ENCODE results near the gene IL1RAPL2.
"Not testable (repeated sequence)": the region's sequence is repeated elsewhere in the genome, so short reads cannot be mapped to it uniquely, and the experiment has no call there.

- not testable (repeated sequence) for TF ChIP-seq CSRNP3 (CRISPR knock-in tag; IDR thresholded peaks at IDR 0.05); GLIS3 (CRISPR knock-in tag; IDR thresholded peaks at IDR 0.05); ZNF8 (CRISPR knock-in tag; IDR thresholded peaks at IDR 0.05); BACH2 (CRISPR knock-in tag; IDR thresholded peaks at IDR 0.05; ENCODE audit: borderline replicate concordance); PATZ1 (CRISPR knock-in tag; IDR thresholded peaks at IDR 0.05; ENCODE audit: borderline replicate concordance); ZC3H10 (CRISPR knock-in tag; IDR thresholded peaks at IDR 0.05); TOX (CRISPR knock-in tag; IDR thresholded peaks at IDR 0.05; ENCODE audit: borderline replicate concordance); ISL1 (CRISPR knock-in tag; IDR thresholded peaks at IDR 0.05); CSDC2 (CRISPR knock-in tag; IDR thresholded peaks at IDR 0.05); TCF4 (CRISPR knock-in tag; IDR thresholded peaks at IDR 0.05; ENCODE audit: borderline replicate concordance); ZNF565 (CRISPR knock-in tag; conservative IDR thresholded peaks at IDR 0.05; ENCODE audit: low read depth); RARB (CRISPR knock-in tag; IDR thresholded peaks at IDR 0.05); OSR1 (CRISPR knock-in tag; IDR thresholded peaks at IDR 0.05)
These were observed 1230.9 kb downstream of the IL1RAPL2 start for GRCh38 chrX:105796877-105797276.
